Measurements from ENCODE around the gene SLIT3.

DNA sequence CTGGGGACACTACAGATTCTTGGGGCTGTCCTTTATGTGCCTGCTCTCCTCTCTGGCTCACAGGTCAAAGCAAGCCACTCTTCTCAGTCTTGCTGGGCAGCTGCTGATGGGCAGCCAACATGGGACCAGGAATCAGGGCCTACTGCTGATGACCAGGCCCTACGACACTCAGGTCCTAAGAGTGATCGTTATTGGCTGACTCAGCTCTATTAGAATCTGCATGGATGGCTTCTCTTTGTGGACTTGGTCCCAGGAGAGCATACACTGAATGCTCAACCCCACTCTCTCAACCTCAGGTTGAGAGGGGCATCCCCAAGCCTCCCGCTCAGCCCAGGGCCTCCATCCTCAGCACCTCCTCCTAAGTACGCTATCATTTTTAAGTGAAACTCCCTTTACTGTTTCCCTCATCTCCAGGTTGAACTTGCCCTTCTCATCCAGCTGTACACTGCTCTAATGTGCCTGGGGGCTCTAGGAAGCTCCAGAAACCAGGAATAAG, 471.0 kb downstream of the SLIT3 start:
- TF ChIP-seq, protein P1, sequence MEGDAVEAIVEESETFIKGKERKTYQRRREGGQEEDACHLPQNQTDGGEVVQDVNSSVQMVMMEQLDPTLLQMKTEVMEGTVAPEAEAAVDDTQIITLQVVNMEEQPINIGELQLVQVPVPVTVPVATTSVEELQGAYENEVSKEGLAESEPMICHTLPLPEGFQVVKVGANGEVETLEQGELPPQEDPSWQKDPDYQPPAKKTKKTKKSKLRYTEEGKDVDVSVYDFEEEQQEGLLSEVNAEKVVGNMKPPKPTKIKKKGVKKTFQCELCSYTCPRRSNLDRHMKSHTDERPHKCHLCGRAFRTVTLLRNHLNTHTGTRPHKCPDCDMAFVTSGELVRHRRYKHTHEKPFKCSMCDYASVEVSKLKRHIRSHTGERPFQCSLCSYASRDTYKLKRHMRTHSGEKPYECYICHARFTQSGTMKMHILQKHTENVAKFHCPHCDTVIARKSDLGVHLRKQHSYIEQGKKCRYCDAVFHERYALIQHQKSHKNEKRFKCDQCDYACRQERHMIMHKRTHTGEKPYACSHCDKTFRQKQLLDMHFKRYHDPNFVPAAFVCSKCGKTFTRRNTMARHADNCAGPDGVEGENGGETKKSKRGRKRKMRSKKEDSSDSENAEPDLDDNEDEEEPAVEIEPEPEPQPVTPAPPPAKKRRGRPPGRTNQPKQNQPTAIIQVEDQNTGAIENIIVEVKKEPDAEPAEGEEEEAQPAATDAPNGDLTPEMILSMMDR (IDR thresholded peaks at IDR 0.05; ENCODE audit: low read depth, low read length), result no peak
- TF ChIP-seq POLR2A (IDR thresholded peaks at IDR 0.05; ENCODE audit: extremely low read depth, insufficient read length) (no peak), MYC (IDR thresholded peaks at IDR 0.05; ENCODE audit: low read depth, low read length) (no peak)
- TF ChIP-seq, protein P2, sequence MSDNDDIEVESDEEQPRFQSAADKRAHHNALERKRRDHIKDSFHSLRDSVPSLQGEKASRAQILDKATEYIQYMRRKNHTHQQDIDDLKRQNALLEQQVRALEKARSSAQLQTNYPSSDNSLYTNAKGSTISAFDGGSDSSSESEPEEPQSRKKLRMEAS (IDR thresholded peaks at IDR 0.05; ENCODE audit: low read depth, low read length), result no peak

All from NB4 (cell line).